IMR-90 (cell line): ENCODE measurements around the gene PROZ. TPM values are rescaled to one million over a fixed set of nuclear protein-coding genes. Genes with fewer than 3 reads are reported as not detected.

Experiments
- ATAC-seq: fragments of 200-7000 bp; cut with Tn5 transposase; 2 replicates; pipeline ENCODE4 v1.9.1; 2020; ENCODE audit warnings: low read depth, mild to moderate bottlenecking, moderate library complexity
- BruUV-seq: library from RNA; stranded (reverse); fragments of 400-500 nt; replicated peaks from 2 replicates; lab custom pipeline; 2021; lab: Mats Ljungman, UMichigan
- CTCF ChIA-PET: fragments of 300-600 bp; formaldehyde crosslinking; extraction: SDS; loops from one replicate; lab custom pipeline; 2021; ENCODE audit warnings: antibody characterized with exemption; lab: Yijun Ruan, JAX
- POLR2A ChIA-PET: fragments of 300-600 bp; sonication (Branson Sonifier 250); formaldehyde crosslinking; loops from one replicate; lab custom pipeline; 2022; ENCODE audit warnings: antibody characterized with exemption; ENCODE audit not compliant: unreplicated experiment; lab: Charles Lee
- DNase-seq: peaks from one replicate; pipeline ENCODE4 v3.0.0; 2013
- H2AFZ ChIP-seq: replicated peaks from 2 replicates; pipeline ENCODE3; 2013; ENCODE audit warnings: low read length, mild to moderate bottlenecking; ENCODE audit not compliant: poor library complexity
- H2AK5ac ChIP-seq: 2 replicates; pipeline ENCODE4 v1.6.1; 2013; ENCODE audit warnings: low read depth, low read length, inconsistent platforms
- H2AK9ac ChIP-seq: replicated peaks from 2 replicates; pipeline ENCODE3; 2013; ENCODE audit warnings: mild to moderate bottlenecking, low read depth, low read length, moderate library complexity; ENCODE audit not compliant: poor library complexity
- H2BK120ac ChIP-seq: 2 replicates; pipeline ENCODE4 v1.6.1; 2013; ENCODE audit warnings: low read depth, low read length, inconsistent platforms
- H2BK15ac ChIP-seq: 3 replicates; pipeline ENCODE4 v1.6.1; 2013; ENCODE audit warnings: low read depth, low read length, inconsistent platforms
- H2BK20ac ChIP-seq: 2 replicates; pipeline ENCODE4 v1.6.1; 2013; ENCODE audit warnings: low read depth, mild to moderate bottlenecking, inconsistent platforms, low read length, moderate library complexity
- H2BK5ac ChIP-seq: 2 replicates; pipeline ENCODE4 v1.6.1; 2013; ENCODE audit warnings: mild to moderate bottlenecking, low read depth, low read length, inconsistent platforms; ENCODE audit not compliant: poor library complexity, severe bottlenecking
- H3K14ac ChIP-seq: replicated peaks from 2 replicates; pipeline ENCODE4 v1.6.1; 2013; ENCODE audit warnings: low read depth, low read length, inconsistent platforms
- H3K18ac ChIP-seq: 2 replicates; pipeline ENCODE4 v1.6.1; 2013; ENCODE audit warnings: low read depth, low read length, control low read depth
- H3K23ac ChIP-seq: 2 replicates; pipeline ENCODE4 v1.6.1; 2013; ENCODE audit warnings: low read depth, low read length, inconsistent platforms
- H3K27ac ChIP-seq: 2 replicates; pipeline ENCODE4 v1.5.1; 2013; ENCODE audit warnings: mild to moderate bottlenecking, control low read depth, low read length; ENCODE audit not compliant: insufficient read depth
- H3K27me3 ChIP-seq: 2 replicates; pipeline ENCODE4 v1.6.1; 2013; ENCODE audit warnings: low read length; ENCODE audit not compliant: control insufficient read depth, insufficient read depth
- H3K36me3 ChIP-seq: 2 replicates; pipeline ENCODE4 v1.6.1; 2013; ENCODE audit warnings: low read length, mixed read lengths; ENCODE audit not compliant: control insufficient read depth, insufficient read depth
- H3K4ac ChIP-seq: 2 replicates; pipeline ENCODE4 v1.6.1; 2013; ENCODE audit warnings: low read depth, low read length, inconsistent platforms
- H3K4me1 ChIP-seq: 2 replicates; pipeline ENCODE4 v1.6.1; 2013; ENCODE audit warnings: low read length, mixed read lengths; ENCODE audit not compliant: control insufficient read depth, insufficient read depth
- H3K4me2 ChIP-seq: 2 replicates; pipeline ENCODE4 v1.6.1; 2013; ENCODE audit warnings: low read depth, mild to moderate bottlenecking, control low read depth, low read length, moderate library complexity
- H3K4me3 ChIP-seq: 2 replicates; pipeline ENCODE4 v1.5.1; 2013; ENCODE audit warnings: low read depth, mild to moderate bottlenecking, control low read depth, low read length, moderate library complexity; ENCODE audit not compliant: insufficient read depth
- H3K56ac ChIP-seq: 2 replicates; pipeline ENCODE4 v1.6.1; 2013; ENCODE audit warnings: low read length, inconsistent platforms; ENCODE audit not compliant: insufficient read depth; ENCODE audit errors: extremely low read depth
- H3K79me1 ChIP-seq, 2 experiments: 2 replicates each; pipeline ENCODE4 v1.6.1; 2013; ENCODE audit warnings: low read length in 2 of 2, inconsistent platforms in 1 of 2, low read depth in 1 of 2
- H3K9ac ChIP-seq: 2 replicates; pipeline ENCODE4 v1.6.1; 2013; ENCODE audit warnings: low read depth, low read length, control low read depth
- H3K9me1 ChIP-seq: 2 replicates; pipeline ENCODE4 v1.6.1; 2013; ENCODE audit warnings: low read length, inconsistent platforms; ENCODE audit not compliant: insufficient read depth
- H3K9me3 ChIP-seq: 2 replicates; pipeline ENCODE4 v1.6.1; 2013; ENCODE audit warnings: low read length; ENCODE audit not compliant: control insufficient read depth, insufficient read depth
- H4K20me1 ChIP-seq: 2 replicates; pipeline ENCODE4 v1.6.1; 2013; ENCODE audit warnings: low read length, inconsistent platforms; ENCODE audit not compliant: insufficient read depth
- H4K5ac ChIP-seq: 2 replicates; pipeline ENCODE4 v1.6.1; 2013; ENCODE audit warnings: mild to moderate bottlenecking, low read depth, low read length, control low read depth
- H4K8ac ChIP-seq, 2 experiments: 2 replicates each; pipeline ENCODE4 v1.6.1; 2013; ENCODE audit warnings: low read depth in 2 of 2, low read length in 2 of 2, control low read depth in 1 of 2, inconsistent platforms in 1 of 2
- H4K91ac ChIP-seq: 2 replicates; pipeline ENCODE4 v1.6.1; 2013; ENCODE audit warnings: low read depth, low read length, inconsistent platforms; ENCODE audit not compliant: insufficient read depth
- BHLHE40 ChIP-seq: fragments of 150-350 bp; IDR thresholded peaks from 2 replicates; pipeline ENCODE4 v1.6.1; 2016; ENCODE audit warnings: mild to moderate bottlenecking, low read depth, low read length
- CEBPB ChIP-seq: IDR thresholded peaks from 2 replicates; pipeline ENCODE4 v1.6.1; 2012; ENCODE audit warnings: low read depth, low read length, improper control_type of control experiment
- CHD1 ChIP-seq: IDR thresholded peaks from 2 replicates; pipeline ENCODE4 v1.6.1; 2012; ENCODE audit warnings: low read depth, low read length, improper control_type of control experiment
- FOS ChIP-seq: fragments of 150-350 bp; IDR thresholded peaks from 2 replicates; pipeline ENCODE4 v1.6.1; 2016; ENCODE audit warnings: low read depth, low read length
- MAFK ChIP-seq: IDR thresholded peaks from 2 replicates; pipeline ENCODE4 v1.6.1; 2012; ENCODE audit warnings: low read depth, low read length, improper control_type of control experiment
- MAZ ChIP-seq: IDR thresholded peaks from 2 replicates; pipeline ENCODE4 v1.6.1; 2012; ENCODE audit warnings: low read depth, mild to moderate bottlenecking, low read length, improper control_type of control experiment, moderate library complexity, borderline replicate concordance
- MXI1 ChIP-seq: IDR thresholded peaks from 2 replicates; pipeline ENCODE4 v1.6.1; 2012; ENCODE audit warnings: low read depth, mild to moderate bottlenecking, low read length, moderate library complexity, borderline replicate concordance
- POLR2A ChIP-seq: IDR thresholded peaks from 2 replicates; pipeline ENCODE4 v1.6.1; 2012; ENCODE audit warnings: mild to moderate bottlenecking, low read depth, low read length
- RAD21 ChIP-seq: IDR thresholded peaks from 2 replicates; pipeline ENCODE4 v1.6.1; 2012; ENCODE audit warnings: low read length, improper control_type of control experiment
- RFX5 ChIP-seq: IDR thresholded peaks from 2 replicates; pipeline ENCODE4 v1.8.0; 2012; ENCODE audit warnings: low read depth, mild to moderate bottlenecking, low read length, moderate library complexity
- SMC3 ChIP-seq: fragments of 150-350 bp; IDR thresholded peaks from 2 replicates; pipeline ENCODE4 v1.6.1; 2016; ENCODE audit warnings: low read depth, mild to moderate bottlenecking, antibody characterized with exemption, low read length, moderate library complexity
- WGBS, 2 experiments: methylation state at CpG; one replicate each; pipeline versions ENCODE4 v1.1.5 to v1.1.7; 2013; ENCODE audit warnings: missing lambda C conversion rate in 2 of 2; ENCODE audit not compliant: insufficient read length in 1 of 2; ENCODE audit errors: extremely low coverage in 2 of 2; 5-methylcytosine and 5-hydroxymethylcytosine counted together
- dilution Hi-C: fragments of 300-500 bp; cut with HindIII; formaldehyde crosslinking; loops from one replicate; pipeline ENCODE4 v1.14.3; 2018; ENCODE audit warnings: low sequenced_read_pairs; ENCODE audit not compliant: unreplicated experiment
- in situ Hi-C: fragments of 300-500 bp; cut with MboI; formaldehyde crosslinking; loops from 3 replicates; pipeline ENCODE4 v1.14.3; 2019; ENCODE audit warnings: low sequenced_read_pairs, inconsistent platforms, mixed read lengths
- intact Hi-C: fragments of 100-400 bp; cut with micrococcal nuclease; formaldehyde crosslinking; loops from 2 replicates; pipeline ENCODE4 v1.10.0; 2022
- polyA plus RNA-seq, 3 experiments: library from polyadenylated mRNA; depleted of rRNA; stranded (reverse); fragments of >200 nt; gene quantifications; 2 replicates each; pipeline ENCODE4 v1.2.3, GENCODE V29; 2012; ENCODE audit warnings: low replicate concordance in 1 of 3
- total RNA-seq: library from RNA; depleted of rRNA; stranded (reverse); fragments of >200 nt; gene quantifications from 2 replicates; pipeline ENCODE4 v1.2.3, GENCODE V29; 2012
- TF ChIP-seq, protein P1 (sequence below): fragments of 150-350 bp; IDR thresholded peaks from 2 replicates; pipeline ENCODE4 v1.6.1; 2017; ENCODE audit warnings: mild to moderate bottlenecking, antibody characterized with exemption, low read length, low read depth
- TF ChIP-seq, protein P2 (sequence below): conservative IDR thresholded peaks from 2 replicates; pipeline ENCODE4 v1.5.1; 2012; ENCODE audit warnings: mild to moderate bottlenecking, low read depth, low read length, improper control_type of control experiment
- TF ChIP-seq, protein P3 (sequence below): fragments of 150-350 bp; IDR thresholded peaks from 2 replicates; pipeline ENCODE4 v1.6.1; 2016; ENCODE audit warnings: low read depth, mild to moderate bottlenecking, low read length, moderate library complexity, borderline replicate concordance

Gene PROZ
- total and polyA plus RNA-seq, 2 of the 4 experiments (the other 2 are of a cell fraction): not detected

DNA sequence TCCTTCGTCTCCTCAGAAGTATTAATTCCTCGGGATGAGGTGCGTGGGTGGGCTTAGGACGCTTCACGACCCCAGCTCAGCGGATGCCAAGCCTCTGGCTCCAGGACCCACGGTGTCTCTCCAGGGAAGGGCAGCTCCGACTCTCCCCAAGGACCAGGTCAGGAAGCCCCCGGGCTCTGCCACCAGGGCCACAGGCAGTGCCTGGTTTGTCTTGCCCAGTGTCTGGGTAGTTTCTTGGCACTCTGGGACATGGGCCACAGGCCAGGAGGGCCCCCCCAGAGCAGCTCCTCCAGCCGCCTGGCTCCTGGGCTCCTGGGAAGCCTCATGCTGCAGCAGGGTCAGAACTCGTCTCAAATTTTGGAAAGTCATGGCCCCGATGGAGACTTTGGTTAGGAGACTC lies 2.5 kb downstream of the PROZ start:
- Histone ChIP-seq H2BK120ac (no peak overlapping the region), H3K9me1 (no peaks in the 10 kb centered on the region), H3K9me3 (no peaks in the 10 kb centered on the region), H2AK9ac (no peak overlapping the region), H3K56ac (no peak overlapping the region), H3K27ac (no peak overlapping the region), H4K91ac (no peak overlapping the region), H3K4ac (no peak overlapping the region; the same call in 1 of the 2 replicates), H3K27me3 (no peaks in the 10 kb centered on the region), H2BK5ac (no peak overlapping the region), H3K18ac (no peak overlapping the region), H2AK5ac (no peak overlapping the region), H4K8ac (no peak overlapping the region), H4K20me1 (no peaks in the 10 kb centered on the region), H4K5ac (no peak overlapping the region), H2BK15ac (no peak overlapping the region), H3K4me3 (no peak overlapping the region), H3K14ac (no peak overlapping the region), H3K23ac (no peak overlapping the region), H3K79me1 (no peaks in the 10 kb centered on the region), H3K36me3 (no peaks in the 10 kb centered on the region), H3K4me2 (no peak overlapping the region), H3K4me1 (peaks cover 3% of the 10 kb centered on the region; the same call in 1 of the 2 replicates), H2AFZ (no peak overlapping the region), H2BK20ac (no peak overlapping the region), H3K9ac (no peak overlapping the region)
- BruUV-seq: no TSS peak
- in situ Hi-C loops (no loop called here), dilution Hi-C loops (no loop called here), intact Hi-C loops (no loop called here)
- TF ChIP-seq RAD21 (no peak), BHLHE40 (no peak), RFX5 (no peak), CHD1 (no peak), MXI1 (no peak), SMC3 (no peak), POLR2A (no peak), CEBPB (no peak), MAFK (no peak), FOS (no peak), MAZ (no peak)
- TF ChIP-seq, protein P1, sequence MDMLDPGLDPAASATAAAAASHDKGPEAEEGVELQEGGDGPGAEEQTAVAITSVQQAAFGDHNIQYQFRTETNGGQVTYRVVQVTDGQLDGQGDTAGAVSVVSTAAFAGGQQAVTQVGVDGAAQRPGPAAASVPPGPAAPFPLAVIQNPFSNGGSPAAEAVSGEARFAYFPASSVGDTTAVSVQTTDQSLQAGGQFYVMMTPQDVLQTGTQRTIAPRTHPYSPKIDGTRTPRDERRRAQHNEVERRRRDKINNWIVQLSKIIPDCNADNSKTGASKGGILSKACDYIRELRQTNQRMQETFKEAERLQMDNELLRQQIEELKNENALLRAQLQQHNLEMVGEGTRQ: no peak
- TF ChIP-seq, protein P2, sequence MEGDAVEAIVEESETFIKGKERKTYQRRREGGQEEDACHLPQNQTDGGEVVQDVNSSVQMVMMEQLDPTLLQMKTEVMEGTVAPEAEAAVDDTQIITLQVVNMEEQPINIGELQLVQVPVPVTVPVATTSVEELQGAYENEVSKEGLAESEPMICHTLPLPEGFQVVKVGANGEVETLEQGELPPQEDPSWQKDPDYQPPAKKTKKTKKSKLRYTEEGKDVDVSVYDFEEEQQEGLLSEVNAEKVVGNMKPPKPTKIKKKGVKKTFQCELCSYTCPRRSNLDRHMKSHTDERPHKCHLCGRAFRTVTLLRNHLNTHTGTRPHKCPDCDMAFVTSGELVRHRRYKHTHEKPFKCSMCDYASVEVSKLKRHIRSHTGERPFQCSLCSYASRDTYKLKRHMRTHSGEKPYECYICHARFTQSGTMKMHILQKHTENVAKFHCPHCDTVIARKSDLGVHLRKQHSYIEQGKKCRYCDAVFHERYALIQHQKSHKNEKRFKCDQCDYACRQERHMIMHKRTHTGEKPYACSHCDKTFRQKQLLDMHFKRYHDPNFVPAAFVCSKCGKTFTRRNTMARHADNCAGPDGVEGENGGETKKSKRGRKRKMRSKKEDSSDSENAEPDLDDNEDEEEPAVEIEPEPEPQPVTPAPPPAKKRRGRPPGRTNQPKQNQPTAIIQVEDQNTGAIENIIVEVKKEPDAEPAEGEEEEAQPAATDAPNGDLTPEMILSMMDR: no peak
- TF ChIP-seq, protein P3, sequence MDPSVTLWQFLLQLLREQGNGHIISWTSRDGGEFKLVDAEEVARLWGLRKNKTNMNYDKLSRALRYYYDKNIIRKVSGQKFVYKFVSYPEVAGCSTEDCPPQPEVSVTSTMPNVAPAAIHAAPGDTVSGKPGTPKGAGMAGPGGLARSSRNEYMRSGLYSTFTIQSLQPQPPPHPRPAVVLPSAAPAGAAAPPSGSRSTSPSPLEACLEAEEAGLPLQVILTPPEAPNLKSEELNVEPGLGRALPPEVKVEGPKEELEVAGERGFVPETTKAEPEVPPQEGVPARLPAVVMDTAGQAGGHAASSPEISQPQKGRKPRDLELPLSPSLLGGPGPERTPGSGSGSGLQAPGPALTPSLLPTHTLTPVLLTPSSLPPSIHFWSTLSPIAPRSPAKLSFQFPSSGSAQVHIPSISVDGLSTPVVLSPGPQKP: no peak
- DNase-seq: no peak
- POLR2A ChIA-PET: no interaction called here
- WGBS, 2 experiments: 86% methylated on average over 10 of the region's 12 CpGs; no CpG with 5 or more reads in 1 of the 2 experiments
- CTCF ChIA-PET: no interaction called here
- ATAC-seq: no peak
